Nephron (organoid): ENCODE results near the gene COL8A1.

Experiments
- H3K27ac Mint-ChIP-seq, 3 experiments: 2 replicates each; pipeline ENCODE4 v1.8.0; 2020; ENCODE audit warnings: mixed read lengths in 3 of 3, mild to moderate bottlenecking in 2 of 3, moderate library complexity in 1 of 3
- H3K27me3 Mint-ChIP-seq: 2 replicates; pipeline ENCODE4 v1.8.0; 2021; ENCODE audit warnings: low read depth, mild to moderate bottlenecking, moderate library complexity, mixed read lengths
- H3K36me3 Mint-ChIP-seq: 2 replicates; pipeline ENCODE4 v1.8.0; 2020; ENCODE audit warnings: low read depth, mixed read lengths
- H3K4me1 Mint-ChIP-seq: 2 replicates; pipeline ENCODE4 v1.8.0; 2020; ENCODE audit warnings: mixed read lengths
- H3K4me3 Mint-ChIP-seq, 3 experiments: 2 replicates each; pipeline ENCODE4 v1.8.0; 2020; ENCODE audit warnings: mild to moderate bottlenecking in 3 of 3, mixed read lengths in 3 of 3, moderate library complexity in 2 of 3
- H3K9me3 Mint-ChIP-seq: 2 replicates; pipeline ENCODE4 v1.8.0; 2020; ENCODE audit warnings: mixed read lengths
- CTCF ChIP-seq, 3 experiments: fragments of 200-600 bp; sonication (generic); IDR thresholded peaks; one replicate each; pipeline ENCODE4 v1.5.0; 2021; ENCODE audit warnings: antibody characterized with exemption in 3 of 3; ENCODE audit not compliant: unreplicated experiment in 3 of 3

The COL8A1 gene

GRCh38 chr3:99684644-99685043 is 46.2 kb downstream of the COL8A1 start:
- Mint-ChIP-seq H3K27ac (no peak overlapping the region), H3K9me3 (no peaks in the 10 kb centered on the region), H3K4me1 (no peaks in the 10 kb centered on the region), H3K4me3 (no peak overlapping the region), H3K36me3 (no peaks in the 10 kb centered on the region), H3K27me3 (peaks cover 7% of the 10 kb centered on the region)
- no peak for TF ChIP-seq CTCF (IDR thresholded peaks at IDR 0.05; ENCODE audit: unreplicated experiment in 3 of 3)

DNA sequence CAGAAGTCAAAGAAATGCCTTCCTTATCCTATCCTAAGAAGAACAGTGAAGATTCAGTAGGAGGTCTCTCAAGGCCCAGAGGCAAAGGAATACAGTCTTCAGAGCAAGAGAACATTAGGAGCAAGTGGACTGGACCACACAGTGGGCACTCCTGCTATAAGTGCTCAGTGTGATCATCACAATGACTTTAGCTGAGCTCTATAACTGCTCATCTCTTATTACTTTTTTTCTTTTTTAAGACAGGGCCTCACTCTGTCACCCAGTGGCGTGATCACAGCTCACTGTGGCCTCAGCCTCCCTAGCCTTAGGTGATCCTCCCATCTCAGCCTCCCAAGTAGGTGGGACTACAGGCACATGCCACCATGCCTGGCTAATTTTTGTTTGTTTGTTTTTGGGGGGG is 48.1 kb downstream of the COL8A1 start:
- Mint-ChIP-seq H3K4me3 (no peak overlapping the region), H3K9me3 (no peaks in the 10 kb centered on the region), H3K4me1 (no peaks in the 10 kb centered on the region)

GRCh38 chr3:99686955-99687612 is 48.7 kb downstream of the COL8A1 start:
- H3K4me1 Mint-ChIP-seq = no peaks in the 10 kb centered on the region
- peaks cover 8% of the 10 kb centered on the region for H3K27me3 Mint-ChIP-seq
- peak; percentile 69 to 81 (median 72) for TF ChIP-seq CTCF (IDR thresholded peaks at IDR 0.05; ENCODE audit: unreplicated experiment in 3 of 3)
- H3K36me3 Mint-ChIP-seq = no peaks in the 10 kb centered on the region
- no peak overlapping the region for H3K4me3 Mint-ChIP-seq
- no peak overlapping the region for H3K27ac Mint-ChIP-seq
- no peaks in the 10 kb centered on the region for H3K9me3 Mint-ChIP-seq

More for the DNA sequence above, 48.1 kb downstream of the COL8A1 start:
- TF ChIP-seq CTCF (IDR thresholded peaks at IDR 0.05; ENCODE audit: unreplicated experiment in 3 of 3) = no peak
- peaks cover 7% of the 10 kb centered on the region for H3K27me3 Mint-ChIP-seq
- H3K27ac Mint-ChIP-seq = no peak overlapping the region
- H3K36me3 Mint-ChIP-seq = no peaks in the 10 kb centered on the region

DNA sequence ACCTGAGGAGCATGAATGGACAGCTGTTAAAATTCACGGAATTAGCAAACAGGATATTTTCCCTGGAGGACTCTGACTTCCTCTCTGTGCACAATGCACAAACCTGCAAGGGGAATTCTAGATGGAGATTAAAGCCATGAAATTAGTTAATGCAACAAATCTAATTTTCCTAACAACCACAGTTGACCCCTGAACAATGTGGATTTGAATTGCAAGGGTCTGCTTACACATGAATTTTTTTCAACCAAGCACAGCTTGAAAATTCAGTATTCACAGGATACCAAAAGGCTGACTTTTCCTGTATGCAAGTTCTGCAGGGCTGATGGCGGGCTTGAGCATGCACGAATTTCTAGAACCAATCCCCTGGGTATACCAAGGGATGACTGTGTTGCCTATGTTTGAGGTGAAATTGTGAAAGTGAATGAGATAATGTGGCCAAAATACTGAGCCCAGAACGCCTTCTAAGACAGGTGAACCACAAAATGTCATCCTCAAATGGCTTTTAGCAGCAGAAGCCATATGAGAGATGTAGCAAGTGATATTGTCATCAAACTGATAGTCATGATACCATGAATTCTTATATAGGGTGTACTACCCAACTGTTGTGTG is 52.5 kb downstream of the COL8A1 start:
- TF ChIP-seq CTCF (IDR thresholded peaks at IDR 0.05; ENCODE audit: unreplicated experiment in 3 of 3) = no peak
- H3K4me3 Mint-ChIP-seq = no peak overlapping the region
- H3K27ac Mint-ChIP-seq = no peak overlapping the region
- no peaks in the 10 kb centered on the region for H3K36me3 Mint-ChIP-seq
- no peaks in the 10 kb centered on the region for H3K9me3 Mint-ChIP-seq
- H3K4me1 Mint-ChIP-seq = no peaks in the 10 kb centered on the region
- H3K27me3 Mint-ChIP-seq = peaks cover 14% of the 10 kb centered on the region

- no peak for TF ChIP-seq CTCF (IDR thresholded peaks at IDR 0.05; ENCODE audit: unreplicated experiment in 3 of 3)
- H3K4me3 Mint-ChIP-seq = no peak overlapping the region
- no peaks in the 10 kb centered on the region for H3K36me3 Mint-ChIP-seq
- peaks cover 10% of the 10 kb centered on the region for H3K27me3 Mint-ChIP-seq
- H3K4me1 Mint-ChIP-seq = no peaks in the 10 kb centered on the region
- H3K27ac Mint-ChIP-seq = no peak overlapping the region
- H3K9me3 Mint-ChIP-seq = no peaks in the 10 kb centered on the region
These were observed 55.2 kb downstream of the COL8A1 start for GRCh38 chr3:99693636-99694035.

- H3K4me3 Mint-ChIP-seq = no peak overlapping the region
- no peak for TF ChIP-seq CTCF (IDR thresholded peaks at IDR 0.05; ENCODE audit: unreplicated experiment in 3 of 3)
- H3K27ac Mint-ChIP-seq = no peak overlapping the region
- no peaks in the 10 kb centered on the region for H3K36me3 Mint-ChIP-seq
- H3K27me3 Mint-ChIP-seq = peaks cover 10% of the 10 kb centered on the region
- no peaks in the 10 kb centered on the region for H3K4me1 Mint-ChIP-seq
- H3K9me3 Mint-ChIP-seq = no peaks in the 10 kb centered on the region
These were observed 58.1 kb downstream of the COL8A1 start for GRCh38 chr3:99696497-99696896.
